DND-41 (cell line): ENCODE measurements around the gene TSPAN11.

ENCODE experiments used
- ATAC-seq: fragments of 200-7000 bp; cut with Tn5 transposase; 3 replicates; pipeline ENCODE4 v1.9.1; 2021; ENCODE audit warnings: low read depth; ENCODE audit not compliant: insufficient read depth
- DNase-seq: peaks from one replicate; pipeline ENCODE4 v3.0.0-alpha.2; 2020
- H2AFZ ChIP-seq: 2 replicates; pipeline ENCODE4 v1.6.0; 2012; ENCODE audit warnings: low read depth, low read length
- H3K27ac ChIP-seq: 2 replicates; pipeline ENCODE4 v1.5.1; 2012; ENCODE audit warnings: low read length, inconsistent platforms
- H3K27me3 ChIP-seq: fragments of 200-600 bp; sonication (generic); 2 replicates; pipeline ENCODE4 v1.6.0; 2012; ENCODE audit warnings: low read length, mild to moderate bottlenecking, inconsistent platforms; ENCODE audit not compliant: insufficient read depth, poor library complexity
- H3K36me3 ChIP-seq: 2 replicates; pipeline ENCODE4 v1.5.1; 2012; ENCODE audit warnings: low read length, inconsistent platforms; ENCODE audit not compliant: insufficient read depth
- H3K4me1 ChIP-seq: 2 replicates; pipeline ENCODE4 v1.5.1; 2012; ENCODE audit warnings: mild to moderate bottlenecking, low read length; ENCODE audit not compliant: insufficient read depth
- H3K4me2 ChIP-seq: 2 replicates; pipeline ENCODE4 v1.6.0; 2012; ENCODE audit warnings: mild to moderate bottlenecking, moderate library complexity, low read length, inconsistent platforms; ENCODE audit not compliant: insufficient read depth
- H3K4me3 ChIP-seq, 2 experiments: fragments of 200-600 bp in 1 of 2; shearing (Covaris generic) in 1 of 2; 2 replicates each; pipeline ENCODE4 v1.5.1; 2012 to 2016; ENCODE audit warnings: inconsistent platforms in 2 of 2, low read length in 2 of 2, mild to moderate bottlenecking in 2 of 2, low read depth in 1 of 2, moderate library complexity in 1 of 2
- H3K79me2 ChIP-seq: 2 replicates; pipeline ENCODE4 v1.6.0; 2012; ENCODE audit warnings: low read length, inconsistent platforms; ENCODE audit not compliant: insufficient read depth
- H3K9ac ChIP-seq: 2 replicates; pipeline ENCODE4 v1.6.0; 2012; ENCODE audit warnings: low read depth, mild to moderate bottlenecking, inconsistent platforms, low read length, moderate library complexity
- H3K9me3 ChIP-seq: 2 replicates; pipeline ENCODE4 v1.5.1; 2012; ENCODE audit warnings: low read length, moderate library complexity, mild to moderate bottlenecking, inconsistent platforms; ENCODE audit not compliant: insufficient read depth, severe bottlenecking
- H4K20me1 ChIP-seq: 2 replicates; pipeline ENCODE4 v1.6.0; 2012; ENCODE audit warnings: low read length; ENCODE audit not compliant: insufficient read depth
- CTCF ChIP-seq: IDR thresholded peaks from 2 replicates; pipeline ENCODE4 v1.5.1; 2012; ENCODE audit warnings: borderline replicate concordance, low read length, moderate library complexity, mild to moderate bottlenecking; ENCODE audit not compliant: poor library complexity, severe bottlenecking; ENCODE audit errors: extremely low read depth
- EZH2 ChIP-seq: IDR thresholded peaks from 3 replicates; pipeline ENCODE4 v1.6.1; 2012; ENCODE audit warnings: borderline replicate concordance, low read depth, mild to moderate bottlenecking, moderate library complexity, low read length, inconsistent platforms; ENCODE audit not compliant: severe bottlenecking

TSPAN11 gene

GRCh38 chr12:30932881-30933280, 6.3 kb downstream of the TSPAN11 start:
- Histone ChIP-seq H3K36me3 (no peaks in the 10 kb centered on the region), H3K79me2 (no peaks in the 10 kb centered on the region), H3K4me1 (no peaks in the 10 kb centered on the region), H3K27me3 (peaks cover 21% of the 10 kb centered on the region), H2AFZ (no peak overlapping the region), H3K4me2 (no peak overlapping the region), H3K27ac (no peak overlapping the region), H3K4me3 (no peak overlapping the region), H4K20me1 (no peaks in the 10 kb centered on the region), H3K9me3 (no peaks in the 10 kb centered on the region), H3K9ac (no peak overlapping the region)
- no peak for TF ChIP-seq EZH2
- no peak for TF ChIP-seq CTCF
- DNase-seq = no peak
- no peak for ATAC-seq

GRCh38 chr12:30934811-30935210, 8.3 kb downstream of the TSPAN11 start:
- Histone ChIP-seq H3K4me1 (no peaks in the 10 kb centered on the region), H3K27me3 (peaks cover 16% of the 10 kb centered on the region), H3K27ac (no peak overlapping the region), H3K4me2 (no peak overlapping the region), H3K79me2 (no peaks in the 10 kb centered on the region), H3K9ac (no peak overlapping the region), H3K9me3 (no peaks in the 10 kb centered on the region), H4K20me1 (no peaks in the 10 kb centered on the region), H3K4me3 (no peak overlapping the region), H3K36me3 (no peaks in the 10 kb centered on the region), H2AFZ (no peak overlapping the region)
- DNase-seq (no peak), ATAC-seq (no peak)
- TF ChIP-seq CTCF = no peak
- TF ChIP-seq EZH2 = no peak

- Histone ChIP-seq H2AFZ (no peak overlapping the region), H3K9me3 (no peaks in the 10 kb centered on the region), H3K27me3 (peaks cover 5% of the 10 kb centered on the region), H3K36me3 (no peaks in the 10 kb centered on the region), H3K79me2 (no peaks in the 10 kb centered on the region), H3K4me3 (no peak overlapping the region), H4K20me1 (no peaks in the 10 kb centered on the region), H3K4me1 (no peaks in the 10 kb centered on the region), H3K27ac (no peak overlapping the region), H3K4me2 (no peak overlapping the region), H3K9ac (no peak overlapping the region)
- no peak for ATAC-seq
- DNase-seq = no peak
- no peak for TF ChIP-seq EZH2
- TF ChIP-seq CTCF = no peak
These were observed 9.5 kb downstream of the TSPAN11 start for GRCh38 chr12:30936036-30936435.

- Histone ChIP-seq H3K4me2 (no peak overlapping the region), H3K9ac (no peak overlapping the region), H3K9me3 (no peaks in the 10 kb centered on the region), H2AFZ (no peak overlapping the region), H3K36me3 (no peaks in the 10 kb centered on the region), H3K4me3 (no peak overlapping the region), H3K27me3 (no peaks in the 10 kb centered on the region), H3K27ac (no peak overlapping the region), H4K20me1 (no peaks in the 10 kb centered on the region), H3K4me1 (no peaks in the 10 kb centered on the region), H3K79me2 (no peaks in the 10 kb centered on the region)
- DNase-seq = no peak
- TF ChIP-seq EZH2 (no peak), CTCF (no peak)
- no peak for ATAC-seq
These were observed 12.7 kb downstream of the TSPAN11 start for GRCh38 chr12:30939234-30939633.
